T follicular helper cell (primary cell): ENCODE data around the gene C11orf86.
"Not testable (repeated sequence)": the region's sequence is repeated elsewhere in the genome, so short reads cannot be mapped to it uniquely, and the experiment has no call there.

Source experiments
- DNase-seq: peaks from one replicate; pipeline ENCODE4 v3.0.0-alpha.2; 2020; ENCODE audit warnings: low read depth

Gene C11orf86

DNA sequence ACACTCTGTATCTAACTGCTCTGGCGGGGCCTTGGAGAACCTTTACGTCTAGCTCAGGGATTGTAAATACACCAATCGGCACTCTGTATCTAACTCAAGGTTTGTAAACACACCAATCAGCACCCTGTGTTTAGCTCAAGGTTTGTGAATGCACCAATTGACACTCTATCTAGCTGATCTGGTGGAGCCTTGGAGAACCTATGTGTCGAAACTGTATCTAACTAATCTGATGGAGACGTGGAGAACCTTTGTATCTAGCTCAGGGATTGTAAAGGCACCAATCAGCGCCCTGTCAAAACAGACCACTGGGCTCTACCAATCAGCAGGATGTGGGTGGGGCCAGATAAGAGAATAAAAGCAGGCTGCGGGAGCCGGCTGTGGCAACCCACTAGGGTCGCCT is 14.3 kb downstream of the C11orf86 start:
- DNase-seq, result not testable (repeated sequence)

- DNase-seq, result no peak
These were observed 16.9 kb downstream of the C11orf86 start for GRCh38 chr11:66992041-66992440.

GRCh38 chr11:66996609-66997273 is 21.6 kb downstream of the C11orf86 start:
- no peak for DNase-seq

GRCh38 chr11:66999555-66999954 is 24.5 kb downstream of the C11orf86 start:
- DNase-seq, result no peak

GRCh38 chr11:67001332-67001731 is 26.2 kb downstream of the C11orf86 start:
- no peak for DNase-seq

DNA sequence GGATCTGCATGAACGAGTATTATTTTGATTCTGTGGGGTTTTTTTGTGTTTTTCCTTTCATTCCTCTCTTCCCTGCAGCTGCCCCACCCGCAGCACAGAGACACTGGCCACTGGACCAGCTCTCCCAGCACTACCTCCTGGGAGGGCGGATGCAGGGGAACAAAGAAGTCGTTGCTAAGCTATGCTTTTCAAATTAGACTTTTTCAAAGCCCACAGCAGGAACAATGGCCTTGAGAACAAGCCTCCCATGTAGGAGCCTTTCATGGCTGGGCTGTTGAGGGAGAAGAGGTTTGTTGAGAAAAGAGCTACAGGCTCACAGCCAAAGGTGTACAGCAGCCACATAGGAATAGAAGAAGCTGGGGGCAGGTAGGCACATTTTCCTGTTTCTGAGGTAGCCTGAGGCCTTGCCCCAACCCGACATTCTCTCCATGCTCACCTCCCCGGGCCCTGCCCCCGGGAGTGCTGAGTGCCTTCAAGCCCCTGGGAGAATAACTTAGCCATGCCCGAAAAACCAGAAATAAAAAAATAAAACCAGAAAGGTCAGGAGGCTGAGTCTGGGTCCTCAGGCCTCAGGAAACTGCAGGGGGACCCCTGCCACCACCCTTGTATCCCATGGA is 27.3 kb downstream of the C11orf86 start:
- DNase-seq, result no peak

GRCh38 chr11:67002921-67003411 is 27.9 kb downstream of the C11orf86 start:
- no peak for DNase-seq

DNA sequence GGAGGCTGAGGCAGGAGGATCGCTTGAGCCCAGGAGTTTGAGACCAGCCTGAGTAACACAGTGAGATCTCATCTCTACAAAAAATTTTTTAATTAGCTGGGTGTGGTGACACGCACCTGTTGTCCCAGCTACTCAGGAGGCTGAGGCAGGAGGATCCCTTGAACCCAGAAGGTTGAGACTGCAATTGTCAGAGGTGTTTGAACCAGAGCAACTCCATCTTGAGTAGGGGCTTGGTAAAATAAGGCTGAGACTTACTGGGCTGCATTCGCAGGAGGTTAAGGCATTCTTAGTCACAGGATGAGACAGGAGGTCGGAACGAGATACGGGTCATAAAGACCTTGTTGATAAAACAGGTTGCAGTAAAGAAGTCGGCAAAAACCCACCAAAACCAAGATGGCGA is 30.1 kb downstream of the C11orf86 start:
- DNase-seq, result not testable (repeated sequence)

- no peak for DNase-seq
These were observed 31.2 kb downstream of the C11orf86 start for GRCh38 chr11:67006029-67006884.

DNA sequence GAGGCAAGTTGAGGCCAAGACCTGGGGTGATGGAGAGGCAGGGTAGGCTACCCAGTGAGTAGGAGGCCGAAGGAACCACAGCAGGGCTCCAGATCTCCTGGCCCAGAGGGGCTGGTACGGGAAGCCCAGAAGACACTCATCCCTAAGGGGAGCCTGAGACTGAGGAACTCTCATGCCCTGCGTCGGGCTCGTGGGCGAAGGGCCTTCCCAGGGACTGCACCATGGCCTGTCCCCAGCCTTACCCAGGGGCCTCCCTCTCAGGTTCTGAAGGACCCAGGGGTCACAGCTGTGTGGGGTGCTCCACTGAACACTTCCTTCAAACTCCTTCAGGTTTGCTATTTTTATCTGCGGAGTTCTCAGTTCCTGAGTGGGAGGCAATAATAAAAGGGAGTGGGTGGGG is 32.0 kb downstream of the C11orf86 start:
- DNase-seq, result no peak

DNA sequence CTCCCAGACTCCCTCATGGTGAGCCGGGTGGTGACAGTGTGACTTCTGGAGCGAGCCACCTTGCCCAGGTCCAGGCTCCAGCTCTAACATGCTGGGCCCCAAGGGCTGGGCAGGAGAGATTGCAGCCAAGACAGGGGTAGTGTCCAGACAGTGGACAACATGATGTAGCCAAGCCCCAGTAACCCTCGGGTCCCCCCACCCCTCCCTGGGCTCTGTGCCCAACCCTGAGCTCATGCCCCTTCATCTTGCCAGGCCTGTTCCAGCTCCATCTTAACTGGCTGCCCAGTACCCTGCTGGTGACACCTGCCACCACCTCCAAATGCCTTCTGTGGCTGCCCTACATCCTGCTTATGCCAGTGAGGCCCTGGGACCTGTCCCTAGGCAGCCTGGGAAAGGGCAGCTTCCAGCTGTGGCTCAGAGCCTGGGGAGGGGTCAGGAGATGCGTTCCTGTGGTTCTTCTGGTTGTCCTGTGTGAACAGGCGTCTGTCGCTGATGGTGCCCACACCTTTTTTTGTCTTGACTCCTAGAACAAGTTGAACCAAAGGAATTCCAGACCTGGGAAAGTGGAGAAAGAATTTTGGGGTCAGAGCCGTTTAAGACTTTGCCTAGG is 35.3 kb downstream of the C11orf86 start:
- DNase-seq, result no peak

DNA sequence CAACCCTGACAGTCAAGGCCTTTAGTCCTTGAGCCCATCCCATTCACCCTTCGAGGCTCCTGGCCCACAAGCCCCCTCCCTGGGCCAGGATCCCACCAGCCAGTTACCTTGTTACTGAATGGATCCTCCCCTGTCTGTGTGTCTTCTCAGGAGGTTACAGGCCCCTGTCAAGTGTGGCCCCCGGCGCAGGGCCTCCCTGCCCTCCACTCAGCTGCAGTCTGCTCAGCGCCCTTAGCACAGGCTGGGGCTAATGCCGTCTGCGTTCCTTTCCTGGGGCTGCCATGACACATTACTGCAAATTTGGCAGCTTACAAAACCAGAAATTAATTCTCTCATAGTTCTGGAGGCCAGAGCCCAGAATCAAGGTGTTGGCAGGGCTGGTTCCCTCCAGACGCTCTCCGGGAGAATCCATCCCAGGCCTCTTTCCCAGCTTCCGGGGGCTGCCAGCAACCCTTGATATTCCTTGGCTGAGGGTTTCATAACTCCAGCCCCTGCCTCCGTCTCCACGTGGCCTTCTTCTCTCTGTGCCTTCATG is 38.5 kb downstream of the C11orf86 start:
- DNase-seq, result no peak

GRCh38 chr11:67014343-67014742 is 39.2 kb downstream of the C11orf86 start:
- no peak for DNase-seq

GRCh38 chr11:67015048-67015447 is 39.9 kb downstream of the C11orf86 start:
- DNase-seq, result no peak

DNA sequence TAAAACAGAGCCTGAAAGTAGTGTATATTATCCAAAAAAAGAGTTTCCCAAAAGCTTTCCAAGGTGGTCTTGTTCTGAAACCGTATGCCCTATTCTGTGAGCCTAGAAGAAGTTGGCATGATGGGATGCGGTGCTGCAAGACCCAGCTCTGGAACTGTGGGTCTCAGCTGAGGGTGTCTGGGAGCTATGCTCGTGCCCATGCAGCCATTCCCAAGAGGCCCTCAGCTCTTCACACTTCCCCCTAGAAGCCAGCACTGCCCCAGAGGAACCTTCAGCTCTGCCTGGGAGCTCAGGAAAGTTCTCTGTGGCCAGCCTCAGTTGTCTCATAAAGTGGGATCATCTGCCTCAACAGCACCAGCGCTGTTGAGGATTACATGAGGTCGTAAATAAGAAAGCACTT is 41.4 kb downstream of the C11orf86 start:
- DNase-seq, result no peak

- DNase-seq, result no peak
These were observed 45.8 kb downstream of the C11orf86 start for GRCh38 chr11:67020949-67021348.

- no peak for DNase-seq
These were observed 47.3 kb downstream of the C11orf86 start for GRCh38 chr11:67022341-67022933.

GRCh38 chr11:67022961-67023956 is 48.2 kb downstream of the C11orf86 start, which contains the start of gene SYT12:
SYT12 (plus strand) TSS chr11:67023134; CDS start chr11:67030145, 7,011 bp downstream.
- DNase-seq, result no peak

DNA sequence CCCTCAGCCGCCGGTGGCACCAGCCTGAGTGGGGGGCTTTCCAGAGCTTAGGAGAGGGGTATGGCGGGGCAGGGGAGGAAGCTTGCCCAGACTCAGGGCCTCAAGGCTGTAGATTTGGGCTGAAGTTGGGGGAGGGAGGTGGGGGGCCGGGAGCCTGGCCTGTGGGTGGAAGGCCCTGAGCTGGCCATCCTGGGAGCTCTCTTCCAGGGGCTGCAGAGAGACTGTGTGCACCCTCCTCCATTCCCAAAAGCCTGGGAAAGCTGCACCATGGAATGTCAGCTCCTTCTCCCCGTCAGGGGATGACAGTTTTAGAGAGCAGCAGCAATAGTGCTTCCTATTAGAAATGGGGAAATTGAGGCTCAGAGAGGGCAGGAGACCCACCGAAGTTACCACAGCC is 48.9 kb downstream of the C11orf86 start:
- DNase-seq, result no peak

GRCh38 chr11:67024410-67024809 is 49.3 kb downstream of the C11orf86 start:
- DNase-seq, result peak; percentile 9
